BJ (cell line): ENCODE results near the gene HECW1. TPM values are rescaled to one million over a fixed set of nuclear protein-coding genes. Genes with fewer than 3 reads are reported as not detected.

Experiments
- CTCF ChIA-PET: fragments of 350-600 bp; formaldehyde crosslinking; extraction: SDS; loops from one replicate; lab custom pipeline; 2021; ENCODE audit warnings: antibody characterized with exemption, inconsistent platforms; lab: Yijun Ruan, JAX
- POLR2A ChIA-PET: fragments of 300-600 bp; sonication (Branson Sonifier 250); formaldehyde crosslinking; extraction: SDS; loops from one replicate; lab custom pipeline; 2021; ENCODE audit warnings: antibody characterized with exemption; lab: Charles Lee
- DNase-seq: peaks from one replicate; pipeline ENCODE4 v3.0.0-alpha.2; 2011; ENCODE audit warnings: low read depth
- H3K27me3 ChIP-seq: 2 replicates; pipeline ENCODE4 v1.6.0; 2011; ENCODE audit warnings: low read length; ENCODE audit not compliant: control insufficient read depth, insufficient read depth
- H3K36me3 ChIP-seq: 2 replicates; pipeline ENCODE4 v1.5.1; 2011; ENCODE audit warnings: low read length; ENCODE audit not compliant: control insufficient read depth, insufficient read depth
- H3K4me3 ChIP-seq: 2 replicates; pipeline ENCODE4 v1.5.1; 2011; ENCODE audit warnings: low read depth, mild to moderate bottlenecking, control low read depth, low read length
- CTCF ChIP-seq: IDR thresholded peaks from 2 replicates; pipeline ENCODE4 v1.5.1; 2011; ENCODE audit warnings: low read depth, mild to moderate bottlenecking, control low read depth, inconsistent platforms, low read length, moderate library complexity; ENCODE audit not compliant: insufficient read depth
- polyA plus RNA-seq: library from polyadenylated mRNA; depleted of rRNA; stranded (reverse); fragments of >200 nt; gene quantifications from 2 replicates; pipeline ENCODE4 v1.2.3, GENCODE V29; 2011

HECW1 gene
- polyA plus RNA-seq, 1 experiment = 2.9 TPM

- CTCF ChIA-PET = interaction anchor here (0.9 to 1.3 kb wide), 4 partner anchors 9 to 178 kb away, joined by 3 to 5 read pairs (median 4); no protein-coding TSS in a partner anchor
- H3K27me3 ChIP-seq = peaks cover 25% of the 10 kb centered on the region
Observed at GRCh38 chr7:43110791-43111535, 1.5 kb upstream of the HECW1 start.

GRCh38 chr7:43111630-43112458 lies 603 bp upstream of the HECW1 start:
- CTCF ChIA-PET = interaction anchor here (0.5 to 1.1 kb wide), 4 partner anchors 10 to 471 kb away, joined by 3 to 5 read pairs (median 4); partner anchors contain the start of gene STK17A
- Histone ChIP-seq H3K4me3 (no peak overlapping the region), H3K36me3 (no peaks in the 10 kb centered on the region), H3K27me3 (peaks cover 28% of the 10 kb centered on the region)
- TF ChIP-seq CTCF = no peak
- no peak for DNase-seq
- POLR2A ChIA-PET = no interaction called here

More at GRCh38 chr7:43110791-43111535, 1.5 kb upstream of the HECW1 start:
- Histone ChIP-seq H3K4me3 (no peak overlapping the region), H3K36me3 (no peaks in the 10 kb centered on the region)
- no peak for DNase-seq
- POLR2A ChIA-PET = interaction anchor here (0.6 kb wide), 1 partner anchor 12 kb away, joined by 3 read pairs; no protein-coding TSS in a partner anchor
- no peak for TF ChIP-seq CTCF

GRCh38 chr7:43112941-43113621 lies 634 bp downstream of the HECW1 start:
- TF ChIP-seq CTCF = no peak
- ChIA-PET POLR2A (no interaction called here), CTCF (no interaction called here)
- DNase-seq = no peak
- peak overlapping the region; percentile 36 for H3K4me3 ChIP-seq
- H3K27me3 ChIP-seq = peaks cover 28% of the 10 kb centered on the region
- H3K36me3 ChIP-seq = no peaks in the 10 kb centered on the region

GRCh38 chr7:43113622-43114457 lies 1.4 kb downstream of the HECW1 start:
- H3K27me3 ChIP-seq = peaks cover 28% of the 10 kb centered on the region

More at GRCh38 chr7:43113622-43114457, 1.4 kb downstream of the HECW1 start:
- ChIA-PET CTCF (interaction anchor here (0.6 to 1.3 kb wide), 2 partner anchors 12 to 147 kb away, joined by 3 read pairs; no protein-coding TSS in a partner anchor), POLR2A (no interaction called here)
- peak overlapping the region; percentile 36 for H3K4me3 ChIP-seq
- no peaks in the 10 kb centered on the region for H3K36me3 ChIP-seq
- DNase-seq = no peak
- no peak for TF ChIP-seq CTCF
